ENCODE results near the gene PLEKHA7.

The PLEKHA7 gene

DNA sequence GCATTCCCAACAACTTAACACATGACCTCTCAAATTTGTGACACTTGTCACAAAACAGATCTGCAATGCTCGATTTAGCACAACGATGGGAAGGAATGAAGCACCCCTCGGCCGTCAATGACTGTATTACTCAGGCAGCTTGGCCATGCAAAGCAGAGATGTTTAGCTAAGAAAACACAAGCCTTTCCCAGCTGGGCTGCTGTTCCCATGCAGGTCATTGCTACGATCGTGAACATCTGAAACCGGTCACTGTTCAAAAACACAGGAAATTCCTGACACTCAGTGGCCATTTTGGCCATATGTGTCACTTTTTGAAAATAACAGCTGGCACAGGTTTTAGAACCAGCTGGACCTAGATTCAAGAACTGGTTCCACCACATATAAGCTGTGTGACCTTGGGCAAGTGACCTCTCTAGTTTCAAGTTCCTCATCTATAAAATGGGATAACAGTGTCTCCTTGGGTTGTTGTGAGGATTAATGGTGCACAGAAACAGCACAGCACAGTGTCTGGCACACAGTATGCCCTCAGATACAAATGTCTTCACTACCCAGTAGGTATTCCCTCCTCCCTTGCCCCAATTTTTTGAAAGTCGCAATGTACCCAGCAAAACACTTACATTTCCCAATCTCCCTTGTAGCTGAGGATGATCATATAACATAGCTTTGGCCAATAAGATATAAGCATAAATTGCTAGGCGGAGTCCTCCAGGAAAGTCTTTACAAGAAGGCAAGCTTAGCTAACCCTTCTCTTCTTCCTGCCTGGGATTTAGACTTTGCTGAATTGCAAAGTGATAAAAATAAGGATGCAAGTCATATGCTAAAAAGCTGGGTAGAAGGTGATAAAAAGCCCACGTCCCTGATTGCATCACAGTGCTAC, 182.7 kb downstream of the PLEKHA7 start:
- no peak for DNase-seq

GRCh38 chr11:16827139-16827538, 187.1 kb downstream of the PLEKHA7 start:
- no peak for DNase-seq

GRCh38 chr11:16825968-16826367, 188.2 kb downstream of the PLEKHA7 start:
- no peak for DNase-seq

- no peak for DNase-seq
These were observed 189.1 kb downstream of the PLEKHA7 start for GRCh38 chr11:16825101-16825500.

- DNase-seq, result peak; percentile 29
These were observed 193.7 kb downstream of the PLEKHA7 start for GRCh38 chr11:16820324-16821092.

GRCh38 chr11:16818284-16818683, 195.9 kb downstream of the PLEKHA7 start:
- no peak for DNase-seq

- DNase-seq, result no peak
These were observed 196.9 kb downstream of the PLEKHA7 start for GRCh38 chr11:16817351-16817750.

DNA sequence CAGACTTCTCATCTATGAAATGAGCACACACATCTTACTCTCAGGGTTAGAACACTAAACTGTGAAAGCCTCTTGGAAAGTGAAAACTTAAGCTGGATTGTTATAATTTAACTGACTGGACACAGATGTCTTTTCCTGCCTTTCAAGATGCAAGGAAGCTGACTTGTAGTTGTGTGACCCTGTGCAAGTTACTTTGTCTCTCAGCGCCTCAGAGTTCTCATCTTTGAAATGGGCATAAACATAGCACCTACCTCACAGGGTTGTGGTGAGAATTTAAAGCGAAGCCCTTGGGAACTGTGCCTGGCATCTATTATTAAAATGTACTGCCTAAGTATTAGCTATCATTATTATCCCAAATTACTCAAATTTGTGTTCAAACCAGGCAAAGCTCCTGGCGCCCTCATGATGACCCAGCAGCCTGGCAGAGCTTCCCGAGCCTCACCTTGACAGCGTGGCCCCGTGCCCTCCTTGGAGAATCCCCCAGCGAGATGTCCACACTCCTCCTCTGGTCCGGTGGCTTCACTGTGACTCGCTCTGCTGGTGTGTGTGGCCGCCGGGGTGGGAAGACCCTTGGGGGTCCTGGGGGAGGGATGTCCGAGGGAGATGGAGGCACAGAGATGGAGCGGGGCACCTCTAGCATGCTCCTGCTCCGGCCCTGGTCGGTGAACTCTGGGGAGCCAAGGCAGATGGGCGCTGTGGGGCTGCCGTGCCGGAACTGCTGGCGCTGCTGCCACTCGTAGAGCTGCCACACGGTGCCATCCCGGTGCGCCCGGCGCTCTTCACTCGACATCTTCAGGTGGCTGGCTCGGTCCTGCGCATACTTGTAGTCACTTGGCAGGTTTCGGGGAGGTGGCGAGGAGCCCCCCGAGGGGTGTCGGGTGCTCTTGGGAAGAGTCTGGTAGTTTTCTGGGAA, 197.6 kb downstream of the PLEKHA7 start:
- DNase-seq, result no peak

- no peak for DNase-seq
These were observed 199.0 kb downstream of the PLEKHA7 start for GRCh38 chr11:16815047-16815767.

DNA sequence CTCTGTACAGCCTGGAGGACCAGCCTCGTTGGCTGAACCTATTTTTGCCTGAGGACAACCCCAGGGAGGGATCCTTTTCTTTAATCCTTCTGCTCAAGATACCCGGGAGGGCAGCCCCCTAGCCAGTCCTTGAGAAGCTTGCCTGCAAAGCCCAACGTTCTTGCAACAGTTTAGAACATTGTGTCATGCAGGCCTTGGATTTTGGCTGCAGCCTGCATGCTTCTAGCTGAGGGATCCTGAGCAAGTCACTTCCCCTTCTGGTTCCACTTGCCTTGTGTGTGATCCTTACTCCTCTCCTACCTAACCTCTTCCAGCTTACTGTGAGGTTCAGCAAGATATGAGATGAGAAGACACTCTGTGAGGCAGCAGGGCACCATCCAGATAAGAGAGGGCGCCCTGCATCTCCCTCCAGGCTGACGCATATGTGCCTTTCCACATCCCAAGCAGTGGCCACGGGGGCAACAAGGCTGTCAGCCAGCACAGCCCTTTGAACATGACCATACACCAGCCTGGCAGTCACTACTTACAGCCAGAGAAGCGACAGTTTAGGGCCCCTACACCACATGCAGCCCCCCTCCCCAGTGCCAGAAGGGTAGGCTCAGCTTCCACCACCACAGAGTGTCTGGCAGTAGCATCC, 199.7 kb downstream of the PLEKHA7 start:
- no peak for DNase-seq

DNA sequence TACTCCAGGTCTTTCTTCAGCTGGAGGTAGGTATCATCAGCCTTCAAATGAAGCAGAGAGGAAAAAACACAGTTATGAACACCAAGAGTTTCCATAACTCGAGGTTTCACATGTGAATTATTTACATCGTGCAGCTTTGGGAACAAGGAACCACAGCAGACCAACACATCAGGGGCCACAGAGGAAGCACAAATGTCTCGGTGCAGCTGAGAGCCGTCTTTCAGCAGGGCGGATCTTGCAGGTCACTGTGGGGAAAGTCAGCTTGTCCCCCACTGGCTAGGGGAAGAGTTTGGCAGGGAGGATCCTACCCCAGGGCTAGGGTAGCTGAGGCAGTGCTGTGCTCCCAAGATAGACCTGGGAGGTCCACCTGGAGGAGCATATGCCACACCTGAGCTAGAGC, 201.1 kb downstream of the PLEKHA7 start:
- no peak for DNase-seq

DNA sequence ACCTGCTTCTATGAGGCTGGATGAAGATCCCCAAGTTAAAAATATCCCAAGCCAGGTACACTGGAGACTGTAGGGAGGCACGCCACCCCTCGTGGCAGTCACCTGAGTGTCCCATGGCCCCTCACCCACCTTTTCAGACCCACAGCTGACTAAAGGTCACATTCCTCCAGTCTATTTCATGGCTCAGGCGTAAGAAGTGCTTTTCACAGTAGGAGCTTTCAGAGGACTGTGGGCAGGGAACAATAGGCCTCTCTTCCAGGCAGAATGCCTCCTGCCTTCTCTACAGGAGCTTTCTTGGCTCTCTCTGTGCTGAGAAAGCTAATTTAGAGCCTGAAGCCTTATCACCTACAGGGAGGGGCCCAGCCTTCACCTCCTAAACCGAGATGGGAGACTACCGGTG, 201.9 kb downstream of the PLEKHA7 start:
- no peak for DNase-seq

- DNase-seq, result no peak
These were observed 202.8 kb downstream of the PLEKHA7 start for GRCh38 chr11:16811136-16812020.

DNA sequence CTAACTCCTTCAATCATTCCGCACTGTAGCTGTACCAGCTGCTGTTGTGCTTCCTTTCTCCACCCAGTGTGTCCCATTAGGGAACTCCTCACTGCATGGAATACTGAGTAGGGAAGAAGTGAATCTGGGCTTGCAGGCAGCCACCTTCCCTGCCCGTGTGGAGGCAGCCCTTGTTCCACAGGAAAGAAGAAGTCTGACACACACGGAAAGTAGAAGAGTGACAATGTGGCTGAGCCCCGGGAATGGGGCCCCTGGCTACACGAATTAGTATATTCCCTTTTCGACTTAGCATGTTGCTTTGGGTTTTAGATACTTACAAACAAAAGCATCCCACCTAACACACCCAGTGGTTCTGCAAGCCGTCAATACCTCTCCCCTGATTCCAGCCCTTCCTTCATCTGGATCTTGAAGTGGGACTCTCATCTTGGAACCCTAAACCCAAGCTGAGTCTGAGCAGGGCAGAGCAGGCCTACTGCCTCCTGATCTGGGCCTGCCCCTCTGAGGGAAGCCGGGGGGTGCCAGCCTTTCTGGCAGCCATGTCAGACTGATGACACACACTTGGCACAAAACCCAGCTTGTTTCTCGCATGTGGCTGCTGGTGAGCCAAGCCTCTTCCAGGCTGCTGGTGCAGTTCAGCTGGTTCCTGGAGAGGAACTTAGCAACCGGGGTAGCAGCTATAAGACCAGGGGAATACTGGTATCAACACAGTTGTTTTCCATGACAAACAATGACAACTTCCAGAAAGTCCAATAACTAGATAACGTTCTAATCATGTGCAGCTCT, 204.1 kb downstream of the PLEKHA7 start:
- no peak for DNase-seq

DNA sequence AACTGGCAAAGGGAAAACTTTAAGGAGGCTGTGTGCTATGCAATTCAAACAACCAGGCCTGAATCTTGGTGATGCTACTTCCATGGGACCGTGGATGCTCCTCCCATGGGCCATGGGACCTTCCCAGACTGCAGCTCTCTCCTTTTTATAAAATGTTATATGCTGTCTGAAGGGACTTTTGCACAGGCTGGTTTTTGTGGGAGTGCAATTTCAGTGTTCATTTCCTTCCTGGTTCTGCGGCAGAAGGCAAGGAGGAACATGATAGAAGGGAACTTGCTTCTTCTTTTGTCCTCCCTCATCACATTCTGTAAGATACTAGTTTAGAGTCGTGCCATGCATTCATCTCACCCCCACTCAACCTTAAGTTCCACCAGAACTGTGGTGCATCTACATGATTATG, 206.9 kb downstream of the PLEKHA7 start:
- no peak for DNase-seq

DNA sequence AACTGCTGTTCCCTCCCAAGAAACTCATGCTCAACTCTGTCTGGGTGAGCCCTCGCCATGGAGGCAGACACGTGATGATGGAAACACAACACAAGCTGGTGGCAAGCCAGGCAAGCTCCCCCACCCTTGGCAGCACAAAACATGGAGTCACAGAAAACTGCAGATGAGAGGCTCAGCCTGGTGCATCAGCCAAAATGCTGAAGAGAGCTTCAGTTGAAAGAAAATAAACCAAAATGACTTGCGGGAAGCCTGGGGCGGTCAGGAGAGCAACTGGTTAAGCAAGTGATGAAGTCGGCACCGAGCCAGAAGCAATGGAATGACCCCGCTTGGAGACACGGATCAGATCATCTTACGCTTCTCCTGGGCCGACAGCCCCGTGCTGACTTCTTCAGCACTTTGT, 207.4 kb downstream of the PLEKHA7 start:
- no peak for DNase-seq

DNA sequence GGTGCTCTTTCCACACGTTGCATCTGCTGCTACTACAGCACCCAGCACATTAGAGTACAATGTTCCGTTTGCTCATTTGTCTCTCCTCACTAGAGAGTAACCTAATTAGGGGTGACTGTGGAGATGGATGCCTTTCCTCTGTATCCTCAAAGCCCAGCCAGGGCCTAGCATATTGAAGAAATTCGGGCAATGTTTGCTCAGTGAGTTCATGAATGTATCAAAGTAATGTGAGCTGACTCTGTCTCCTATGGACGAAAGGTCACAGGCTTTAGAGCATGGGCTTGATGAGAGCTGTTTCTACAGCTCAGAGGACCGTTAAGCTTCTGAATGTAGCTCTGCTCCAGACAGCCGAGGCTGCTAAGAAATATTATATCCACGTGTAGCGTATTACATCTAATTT, 208.3 kb downstream of the PLEKHA7 start:
- no peak for DNase-seq

- DNase-seq, result no peak
These were observed 209.9 kb downstream of the PLEKHA7 start for GRCh38 chr11:16804104-16804947.
